NCI-H2107 treated with DMSO at 0.1 percent for 48 hours (cell line): ENCODE data around the gene DCDC2.
A peak's percentile ranks its signal among the peaks of the same experiment; 100 is the strongest.
"Not testable (repeated sequence)": the region's sequence is repeated elsewhere in the genome, so short reads cannot be mapped to it uniquely, and the experiment has no call there.

ENCODE experiments used
- DNase-seq: peaks from one replicate; lab custom pipeline; 2025; ENCODE audit not compliant: unreplicated experiment; lab: John Stamatoyannopoulos, UW

The DCDC2 gene

DNA sequence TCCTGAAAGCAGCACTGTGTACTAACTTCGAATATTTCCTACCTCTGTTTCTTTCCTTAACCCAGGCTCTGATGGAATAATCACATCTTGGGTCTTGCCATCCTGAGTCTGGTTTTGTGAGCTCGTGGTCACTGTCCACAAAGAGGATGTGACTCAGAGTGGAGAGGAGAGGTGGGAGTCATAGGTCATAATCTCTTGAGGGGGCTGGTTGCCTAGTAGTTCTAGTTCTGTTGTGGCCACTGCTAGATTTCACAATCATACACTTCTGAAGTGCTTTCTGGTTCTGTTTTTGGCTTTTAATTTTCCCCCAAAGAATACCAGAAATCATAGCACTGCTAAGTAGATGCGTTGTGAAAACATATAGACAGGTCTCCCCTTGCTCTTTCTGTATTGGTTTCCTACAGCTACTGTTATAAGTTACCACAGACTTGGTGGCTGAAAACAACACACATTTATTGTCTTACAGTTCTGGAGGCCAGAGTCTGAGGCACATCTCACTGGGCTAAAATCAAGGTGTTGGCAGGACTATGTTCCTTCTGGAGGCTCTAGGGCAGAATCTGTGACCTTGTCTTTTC, 129.1 kb downstream of the DCDC2 start:
- DNase-seq = no peak

DNA sequence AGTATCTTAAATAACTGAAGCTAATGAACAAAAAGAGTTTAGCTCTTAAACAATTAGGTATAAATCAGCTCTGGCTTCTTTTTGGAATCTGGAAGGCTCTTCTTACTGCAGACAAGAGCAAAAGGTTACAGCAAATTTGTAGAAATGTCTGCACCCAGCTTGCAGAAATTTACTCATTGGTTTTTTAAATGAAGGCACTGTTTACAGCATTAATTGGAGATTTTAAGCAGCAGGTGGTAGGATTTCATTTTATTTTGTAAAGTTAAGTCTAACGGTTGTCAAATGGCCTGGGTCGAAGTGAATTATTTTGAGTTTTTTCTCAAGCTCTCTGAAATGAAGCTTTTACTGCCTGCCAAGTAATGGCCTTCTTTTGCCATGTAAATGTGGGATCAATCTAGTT, 129.7 kb downstream of the DCDC2 start:
- DNase-seq = no peak

DNA sequence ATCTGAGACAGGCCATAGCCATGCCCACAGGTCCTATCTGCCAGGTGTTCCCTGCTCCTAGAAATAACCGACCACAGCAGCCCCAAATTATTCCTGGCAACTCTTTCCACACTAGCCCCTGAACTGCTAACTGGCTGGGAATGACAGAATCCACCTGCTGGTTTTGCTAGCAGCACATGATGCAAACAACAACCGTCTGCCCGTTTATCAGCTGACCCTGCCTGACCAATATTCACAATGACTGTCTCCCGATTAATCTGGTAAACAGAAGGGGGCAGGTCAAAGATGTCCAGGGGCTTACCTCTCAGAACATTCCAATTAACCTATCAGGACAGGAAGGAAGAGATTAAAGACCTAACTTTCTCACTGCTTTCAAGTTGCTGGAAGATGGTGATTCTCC, 130.3 kb downstream of the DCDC2 start:
- no peak for DNase-seq

DNA sequence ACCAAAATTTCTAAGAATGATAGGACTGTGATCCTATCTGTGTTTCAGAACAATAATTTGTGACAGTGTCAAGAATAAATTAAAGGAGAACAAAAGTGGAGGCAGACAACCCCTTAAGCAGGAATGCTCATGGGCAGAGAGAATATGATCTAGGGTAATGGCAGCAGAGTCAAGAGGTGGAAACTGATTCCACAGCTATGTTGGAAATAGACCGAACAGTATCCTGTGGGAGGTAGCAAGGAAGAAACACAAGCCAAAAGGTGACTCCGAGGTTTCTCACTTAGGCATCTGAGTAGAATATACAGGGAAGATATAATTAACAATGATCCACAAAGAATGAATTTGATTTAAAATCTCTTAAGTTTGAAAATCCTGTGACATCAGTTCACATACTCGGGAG, 131.3 kb downstream of the DCDC2 start:
- DNase-seq = no peak

DNA sequence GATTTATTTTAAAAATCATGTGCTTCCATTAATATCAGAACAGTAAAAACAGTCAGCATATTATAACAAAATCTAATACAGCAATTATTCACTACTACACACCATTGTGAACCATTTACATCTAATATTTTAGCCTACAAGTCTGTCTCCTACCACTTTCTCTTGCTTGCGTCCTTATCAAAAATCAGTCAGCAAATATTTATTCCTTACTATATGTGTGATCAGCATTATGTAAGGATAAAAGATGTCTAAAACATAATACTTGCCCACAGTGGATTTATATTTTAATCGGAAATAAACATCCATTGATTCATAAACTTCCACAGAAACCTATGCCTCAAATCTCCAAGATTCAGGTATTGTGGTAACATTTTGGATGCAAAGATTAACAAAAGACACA, 132.0 kb downstream of the DCDC2 start:
- DNase-seq = no peak

DNA sequence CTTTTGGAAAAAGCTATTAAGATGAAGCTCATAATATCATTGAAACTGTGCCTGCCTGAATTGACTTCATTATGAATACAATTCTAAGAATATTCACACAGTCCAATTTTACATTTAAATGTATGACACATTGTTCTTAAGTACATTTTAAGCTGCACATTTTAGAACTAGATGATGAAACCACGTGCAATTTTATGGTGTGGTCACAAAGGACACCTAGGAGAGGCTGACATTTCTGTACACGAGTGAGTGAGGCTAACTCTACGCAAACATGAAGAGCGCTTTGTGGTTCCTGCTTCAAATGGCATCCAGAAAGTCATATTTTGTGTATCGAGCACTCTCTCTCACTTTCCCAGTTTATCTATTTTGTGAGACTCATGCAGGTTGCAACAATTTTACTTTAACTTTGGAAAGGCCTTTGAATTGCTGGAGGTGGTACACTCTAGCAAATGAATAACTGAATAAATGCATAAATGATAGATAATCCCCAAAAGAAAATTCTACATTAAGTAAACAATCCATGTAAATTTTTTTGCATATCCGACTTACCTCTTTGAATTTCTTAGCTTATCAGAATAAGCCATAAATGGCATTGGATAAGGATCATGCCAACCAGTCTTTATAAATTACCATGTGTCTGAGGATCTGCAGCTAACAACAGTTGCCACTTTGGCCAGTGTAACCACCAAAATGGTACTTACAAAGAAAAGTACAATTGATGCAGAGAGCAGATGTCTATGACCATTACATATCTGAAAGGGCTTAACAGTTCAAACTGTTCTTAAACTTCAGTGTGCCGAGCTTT, 134.5 kb downstream of the DCDC2 start:
- peak; percentile 53 for DNase-seq

DNA sequence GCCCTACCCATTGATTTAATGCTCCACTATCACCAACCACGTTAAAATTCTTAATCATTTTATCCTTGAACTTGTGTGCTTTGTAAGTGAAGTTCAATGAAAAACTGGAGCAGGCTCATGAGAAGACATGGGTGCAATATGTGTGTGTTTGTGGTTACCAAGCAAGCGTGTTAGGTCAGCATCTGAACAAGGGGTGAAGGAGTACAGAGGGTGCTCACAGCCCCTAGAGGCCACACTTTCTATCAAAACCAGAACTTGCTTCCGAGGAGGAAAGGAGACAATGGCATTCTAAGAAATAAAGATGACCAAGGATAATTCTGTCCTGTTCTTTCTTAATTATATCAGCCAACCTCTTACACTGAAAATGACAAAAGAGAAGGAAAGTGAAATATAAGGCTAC, 138.2 kb downstream of the DCDC2 start:
- no peak for DNase-seq

DNA sequence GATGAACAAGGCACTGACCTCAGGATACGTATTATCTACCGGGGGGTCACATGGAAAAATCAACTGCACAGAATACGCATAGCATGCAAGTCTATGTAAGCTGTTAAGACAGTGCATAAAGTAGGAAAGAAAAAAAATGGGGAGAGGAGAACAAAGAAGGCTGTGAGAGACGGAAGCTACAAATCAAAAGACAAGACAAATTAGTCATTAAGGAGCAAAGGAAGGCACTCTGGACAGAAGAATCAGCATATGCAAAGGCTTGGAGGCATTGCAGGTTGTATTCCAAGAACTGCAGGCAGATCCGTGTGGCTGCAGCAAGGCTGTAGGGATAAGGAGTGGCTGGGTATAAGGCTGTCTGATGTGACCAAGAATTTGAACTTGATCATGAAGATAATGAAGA, 142.9 kb downstream of the DCDC2 start:
- no peak for DNase-seq

DNA sequence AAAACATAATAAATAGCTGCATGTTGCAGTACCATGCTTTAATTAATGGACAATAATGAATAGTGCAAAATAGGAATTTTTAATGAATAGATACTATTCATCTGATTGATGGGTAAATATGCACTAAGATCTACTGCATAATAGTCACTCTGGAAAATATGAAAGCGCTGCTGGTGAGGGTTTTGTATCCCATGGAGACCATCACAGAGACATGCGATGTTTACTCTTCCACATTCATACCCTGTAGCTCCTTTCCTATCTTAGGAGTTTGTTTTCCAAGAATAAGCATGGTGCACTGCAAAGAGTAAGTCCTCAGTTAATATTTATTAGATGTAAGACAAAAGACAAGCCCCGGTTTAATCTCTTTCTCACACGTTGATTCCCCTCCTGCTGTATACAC, 150.4 kb downstream of the DCDC2 start:
- no peak for DNase-seq

DNA sequence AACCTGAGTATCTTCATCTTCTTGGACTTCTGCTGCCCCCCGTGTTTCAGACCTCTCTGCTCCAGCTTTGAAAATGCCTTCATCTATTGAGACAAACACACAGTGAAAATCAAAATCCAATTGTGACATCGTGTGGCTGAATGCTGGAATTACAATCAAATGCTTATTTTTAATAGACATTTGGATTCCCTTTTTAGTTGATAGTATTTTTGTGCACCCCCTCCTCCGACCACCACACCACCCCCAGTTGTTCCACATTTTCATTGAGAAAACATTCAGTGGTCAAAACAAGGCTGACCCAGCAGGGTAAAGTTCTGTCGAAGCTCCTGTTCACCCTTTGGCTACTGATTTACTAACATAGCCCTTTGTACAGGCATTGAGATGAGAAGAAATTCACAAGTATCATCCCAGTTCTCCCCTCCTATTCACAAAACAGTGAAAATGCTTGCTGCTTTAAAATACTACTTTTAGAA, 152.8 kb downstream of the DCDC2 start:
- DNase-seq = peak; percentile 15

DNA sequence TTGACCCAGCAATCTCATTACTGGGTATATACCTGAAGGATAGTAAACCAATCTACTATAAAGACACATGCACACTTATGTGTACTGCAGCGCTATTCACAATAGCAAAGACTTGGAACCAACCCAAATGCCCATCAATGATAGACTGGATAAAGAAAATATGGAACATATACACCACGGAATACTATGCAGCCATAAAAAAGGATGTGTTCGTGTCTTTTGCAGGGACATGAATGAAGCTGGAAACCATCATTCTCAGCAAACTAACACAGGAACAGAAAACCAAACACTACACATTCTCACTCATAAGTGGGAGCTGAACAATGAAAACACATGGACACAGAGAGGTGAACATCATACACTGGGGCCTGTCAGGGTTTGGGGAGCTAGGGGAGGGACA, 153.7 kb downstream of the DCDC2 start:
- DNase-seq = not testable (repeated sequence)

DNA sequence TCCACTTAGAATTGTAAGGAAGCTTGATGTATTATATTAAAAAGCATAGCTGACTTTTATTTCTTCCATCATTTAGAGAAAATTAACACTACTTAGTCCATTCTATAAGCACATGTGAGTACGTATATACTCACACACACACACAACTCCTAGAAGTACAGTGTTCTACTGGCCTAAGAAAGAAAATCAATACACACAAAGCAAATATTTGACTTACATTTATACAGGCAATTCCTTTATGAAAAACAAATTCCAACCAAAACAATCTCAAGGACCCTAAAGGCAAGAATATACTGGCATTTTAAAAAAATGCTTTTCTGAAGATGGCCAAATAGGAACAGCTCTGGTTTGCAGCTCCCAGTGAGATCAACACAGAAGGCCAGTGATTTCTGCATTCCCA, 160.0 kb downstream of the DCDC2 start:
- DNase-seq = no peak

DNA sequence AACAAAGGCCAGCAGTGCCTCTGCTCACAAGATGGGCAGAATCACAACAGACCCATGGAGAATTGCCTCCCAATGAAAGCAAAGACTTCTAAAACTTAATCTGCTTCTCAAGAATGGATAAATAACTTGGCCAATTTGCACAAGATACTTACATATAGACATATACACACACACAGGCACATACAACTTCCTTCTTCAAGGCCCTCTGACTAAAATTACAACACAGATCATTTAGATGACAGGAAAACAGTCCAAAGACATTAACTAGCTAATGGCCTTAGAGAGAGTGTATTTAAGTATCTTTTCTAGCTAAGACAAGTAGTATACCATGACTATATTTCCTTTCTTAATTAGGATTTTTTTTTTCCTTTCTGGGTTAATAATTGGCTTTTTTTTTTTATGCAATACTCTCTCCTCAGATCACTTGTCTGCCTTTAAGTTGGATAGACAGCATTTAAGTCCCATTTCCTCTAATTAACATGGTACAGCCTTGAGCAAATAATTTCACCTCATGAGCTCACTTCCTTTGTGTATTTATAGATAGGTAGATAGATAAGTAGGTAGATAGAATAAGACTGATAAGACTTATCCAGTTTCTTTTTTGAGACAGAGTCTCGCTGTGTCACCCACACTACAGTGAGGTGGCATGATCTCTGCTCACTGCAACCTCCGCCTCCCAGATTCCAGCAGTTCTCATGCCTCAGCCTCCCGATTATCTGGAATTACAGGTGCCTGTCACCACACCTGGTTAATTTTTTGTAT, 161.8 kb downstream of the DCDC2 start:
- no peak for DNase-seq

DNA sequence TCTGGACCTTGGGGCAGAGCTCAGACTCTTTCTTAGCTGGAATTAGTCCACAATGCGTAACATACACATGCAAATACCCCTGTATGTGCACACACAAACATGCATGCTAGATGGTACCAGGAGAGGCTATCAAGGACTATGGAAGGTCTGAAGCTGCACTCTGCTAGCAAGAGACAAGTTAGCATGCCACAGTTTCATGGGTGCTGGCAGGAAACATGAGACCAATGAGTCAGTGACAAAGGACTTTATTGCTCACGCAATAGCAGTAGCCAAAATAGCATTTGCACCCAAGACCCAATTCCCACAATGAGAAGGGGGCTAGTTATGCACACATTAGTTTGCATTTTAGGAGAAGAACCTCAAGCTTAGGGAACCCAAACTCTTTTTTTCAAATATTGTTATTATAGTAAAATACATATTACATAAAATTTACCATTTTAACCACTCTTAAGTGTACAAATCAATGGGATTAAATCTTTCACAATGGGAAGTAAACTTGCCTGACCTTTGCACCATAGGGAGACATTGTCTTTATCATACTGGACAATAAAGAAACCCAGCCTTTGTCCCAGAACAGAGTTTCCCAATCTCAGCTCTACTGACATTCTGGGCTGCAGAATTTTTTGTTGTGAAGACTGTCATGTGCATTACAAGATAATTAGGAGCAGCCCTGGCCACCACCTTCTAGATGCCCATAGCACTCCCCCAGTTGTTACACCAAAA, 162.7 kb downstream of the DCDC2 start:
- DNase-seq = no peak

DNA sequence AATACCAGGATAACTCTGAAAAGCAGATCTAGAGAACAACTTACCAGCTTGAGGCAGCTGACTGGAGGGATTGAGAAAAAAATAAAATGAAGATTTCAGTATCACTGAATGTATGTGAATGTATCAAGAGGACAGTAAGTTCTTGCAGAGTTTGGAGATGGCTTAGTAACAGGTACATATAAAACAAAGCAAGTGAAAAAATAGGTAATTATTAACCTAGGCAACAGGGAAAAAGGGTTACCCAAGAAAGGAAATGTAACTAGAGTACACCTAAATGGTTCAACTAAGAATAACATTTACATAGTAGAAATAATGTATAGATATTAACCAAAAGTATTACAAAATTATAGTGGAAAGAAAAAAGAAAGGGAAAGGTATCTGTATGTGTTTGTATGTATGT, 164.5 kb downstream of the DCDC2 start:
- no peak for DNase-seq

DNA sequence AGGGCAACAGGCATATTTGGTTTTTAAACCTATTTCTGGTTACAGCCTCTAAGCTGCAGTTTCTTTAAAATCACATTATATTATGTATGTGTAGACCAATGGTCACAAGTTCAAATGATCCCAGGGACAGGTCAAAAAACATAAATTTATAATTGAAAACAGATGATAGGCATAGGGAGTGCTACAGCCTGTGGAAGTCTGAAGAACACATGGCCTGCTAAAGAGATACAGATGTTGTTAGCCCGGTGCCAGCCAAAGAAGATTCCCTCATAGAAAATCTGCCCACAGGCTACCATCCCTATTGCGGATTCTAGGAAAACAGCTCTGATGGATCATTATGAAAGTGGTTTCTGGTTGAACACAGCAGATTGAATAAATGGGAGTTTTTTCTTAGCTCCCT, 166.5 kb downstream of the DCDC2 start:
- no peak for DNase-seq

DNA sequence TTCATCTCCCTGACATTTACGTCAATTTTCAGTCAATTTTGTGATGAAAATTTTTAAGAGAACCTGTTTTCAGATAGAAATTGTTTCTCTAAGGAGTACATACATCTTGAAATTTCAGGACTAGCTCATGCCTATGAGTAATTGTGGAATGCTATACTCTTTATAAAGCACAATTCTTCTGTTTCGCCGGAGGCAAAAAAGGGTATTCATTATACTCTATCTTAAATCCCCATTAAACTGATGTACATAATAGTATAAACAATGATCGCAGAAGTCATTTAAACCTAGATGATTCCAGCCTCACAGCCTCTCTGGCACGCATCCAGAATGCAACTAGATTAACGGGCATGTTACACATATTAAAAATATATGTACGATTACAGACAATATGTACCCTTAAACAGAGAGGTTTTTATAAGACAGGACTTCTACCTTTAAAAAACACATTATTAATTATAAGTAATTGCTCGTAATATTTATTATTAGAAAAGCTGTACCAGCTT, 169.2 kb downstream of the DCDC2 start:
- no peak for DNase-seq

DNA sequence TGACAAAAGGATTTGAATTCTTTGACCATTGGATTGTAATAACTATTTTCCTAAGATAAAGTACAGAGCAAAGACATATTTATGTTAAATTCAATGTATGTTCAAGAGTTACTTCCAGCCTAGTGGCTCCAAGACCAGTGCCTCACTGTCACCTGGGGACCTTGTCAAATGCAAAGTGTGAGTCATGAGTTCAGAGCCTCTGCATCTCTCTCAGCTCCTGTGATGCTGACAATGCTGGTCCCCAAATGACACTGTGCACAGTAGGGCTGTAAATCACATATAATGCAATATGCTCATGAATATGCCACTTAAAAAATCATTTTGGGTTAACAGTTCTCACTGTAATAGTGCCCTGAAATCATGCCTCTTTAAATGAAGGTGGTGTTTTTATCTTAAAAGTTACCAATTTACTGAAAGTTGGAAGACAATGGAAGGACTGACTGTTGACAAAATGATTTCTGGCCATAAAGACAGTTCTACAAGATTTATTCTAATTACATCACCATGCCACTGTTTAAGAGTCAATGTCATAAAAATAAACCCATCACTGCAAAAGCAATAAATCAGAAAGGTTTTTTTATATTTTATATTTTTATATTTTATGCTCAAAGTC, 169.8 kb downstream of the DCDC2 start:
- no peak for DNase-seq

DNA sequence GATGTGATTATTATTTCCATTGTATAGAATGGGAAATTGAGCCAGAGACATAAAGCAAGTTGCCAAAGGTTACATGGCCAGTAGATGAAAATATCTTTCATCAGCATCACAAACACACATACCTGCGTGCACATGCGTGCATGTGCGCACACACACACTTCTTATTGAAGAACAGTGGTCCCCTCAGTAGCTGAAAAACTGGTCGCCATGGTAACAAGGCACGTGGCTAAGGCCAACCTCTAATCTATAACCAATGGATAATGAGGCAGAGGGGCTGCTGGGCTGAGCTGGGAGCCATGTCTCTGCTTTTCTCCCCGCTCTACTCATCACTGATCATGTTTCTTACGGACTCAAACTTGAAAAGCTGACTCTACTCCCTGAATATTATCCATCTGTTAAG, 171.5 kb downstream of the DCDC2 start:
- DNase-seq = no peak

DNA sequence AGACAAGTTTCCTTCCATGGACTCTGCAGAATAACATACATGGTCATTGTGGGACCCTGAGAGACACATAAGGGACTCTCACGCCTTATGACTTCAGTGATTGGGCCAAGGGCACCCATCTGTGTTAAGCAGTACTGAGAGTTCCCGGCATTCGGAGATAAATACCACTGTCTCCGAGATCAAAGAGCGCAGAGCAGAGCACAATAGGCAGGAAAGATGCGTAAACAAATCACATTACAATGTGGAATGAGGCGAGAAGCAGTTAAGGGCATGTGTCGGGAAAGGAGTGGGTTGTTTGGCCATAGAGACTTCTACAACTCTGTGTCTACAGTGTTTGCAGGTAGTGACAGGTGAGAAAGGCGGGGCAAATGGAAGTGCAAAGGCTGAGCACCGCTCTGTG, 174.3 kb downstream of the DCDC2 start:
- no peak for DNase-seq

DNA sequence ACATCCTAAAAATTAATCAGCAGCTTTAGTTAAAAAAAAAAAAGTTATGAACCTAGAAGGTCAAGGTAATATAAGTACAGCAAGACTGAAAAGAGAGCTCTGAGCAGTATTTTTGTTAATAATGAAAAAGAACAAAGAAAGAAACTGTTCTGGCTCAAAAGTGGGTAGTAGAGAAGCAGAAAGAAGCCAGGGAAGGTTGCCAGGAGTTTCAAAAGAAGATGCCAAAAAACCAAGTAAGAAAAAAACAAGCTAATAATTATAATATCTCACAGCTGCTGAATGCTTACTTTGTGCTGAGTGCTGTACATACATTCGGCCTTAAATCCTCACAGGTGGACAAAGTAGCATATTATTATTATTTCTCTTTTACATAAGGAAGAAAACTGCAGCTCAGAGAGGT, 200.0 kb downstream of the DCDC2 start:
- DNase-seq = no peak
